ENCODE results near the gene PPIL1.
A peak's percentile ranks its signal among the peaks of the same experiment; 100 is the strongest.

Gene PPIL1

DNA sequence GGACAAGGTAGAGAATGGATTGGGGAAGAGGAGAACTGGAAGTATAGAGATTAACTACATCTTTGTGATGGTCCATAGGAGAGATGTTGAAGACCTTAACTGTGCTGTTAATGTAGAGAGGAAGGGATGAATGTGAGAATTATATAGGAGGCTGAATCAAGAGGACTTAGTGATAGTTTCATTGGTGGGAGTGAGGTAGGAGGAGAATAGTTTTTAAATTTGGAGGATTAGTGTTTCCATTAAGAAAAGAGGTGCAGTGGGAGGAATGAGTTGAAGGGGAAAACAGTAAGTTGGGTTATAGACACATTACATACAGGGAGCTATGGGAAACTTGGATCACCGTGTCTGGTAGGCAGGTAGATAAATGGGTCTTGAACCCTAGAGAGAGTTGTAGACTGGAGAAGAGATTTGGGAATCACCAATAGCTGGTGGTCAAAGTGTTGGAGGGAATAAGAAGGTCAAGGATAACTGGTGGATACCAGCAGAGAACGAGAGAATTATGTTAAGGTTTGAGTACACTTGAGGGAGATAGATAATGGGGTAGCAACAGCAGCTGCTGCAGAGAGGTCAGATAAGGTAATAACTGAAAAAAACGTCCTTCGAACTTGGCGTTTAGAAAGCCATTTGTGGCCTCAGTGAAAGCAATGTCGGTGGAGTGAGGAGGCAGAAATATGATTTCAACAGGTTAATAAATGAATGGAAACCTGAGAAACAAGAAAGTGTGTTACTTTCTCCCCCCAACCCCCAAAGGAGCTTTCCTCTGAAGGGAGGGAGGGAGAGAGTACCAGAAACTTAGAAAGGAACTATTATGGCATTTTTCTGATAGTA is 14.3 kb upstream of the PPIL1 start:
- no peak for DNase-seq

DNA sequence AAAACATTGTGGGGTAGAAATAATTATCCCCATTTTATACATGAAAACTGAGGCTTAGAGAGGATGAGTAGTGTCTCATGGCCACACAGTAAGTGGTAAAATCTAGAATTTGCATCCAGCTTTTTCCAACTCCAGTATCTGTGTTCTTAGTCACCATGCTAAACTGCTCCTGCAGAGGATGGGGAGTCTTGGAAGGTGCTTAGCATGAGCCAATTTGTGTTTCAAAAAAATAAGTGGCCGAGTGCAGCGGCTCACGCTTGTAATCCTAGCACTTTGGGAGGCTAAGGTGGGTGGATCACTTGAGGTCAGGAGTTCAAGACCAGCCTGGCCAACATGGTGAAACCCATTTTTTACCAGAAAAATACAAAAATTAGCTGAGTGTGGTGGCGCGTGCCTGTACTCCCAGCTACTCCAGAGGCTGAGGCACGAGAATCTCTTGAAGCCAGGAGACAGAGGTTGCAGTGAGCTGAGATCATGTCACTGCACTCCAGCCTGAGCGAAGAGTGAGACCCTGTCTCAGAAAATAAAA is 13.6 kb upstream of the PPIL1 start:
- DNase-seq, result no peak

DNA sequence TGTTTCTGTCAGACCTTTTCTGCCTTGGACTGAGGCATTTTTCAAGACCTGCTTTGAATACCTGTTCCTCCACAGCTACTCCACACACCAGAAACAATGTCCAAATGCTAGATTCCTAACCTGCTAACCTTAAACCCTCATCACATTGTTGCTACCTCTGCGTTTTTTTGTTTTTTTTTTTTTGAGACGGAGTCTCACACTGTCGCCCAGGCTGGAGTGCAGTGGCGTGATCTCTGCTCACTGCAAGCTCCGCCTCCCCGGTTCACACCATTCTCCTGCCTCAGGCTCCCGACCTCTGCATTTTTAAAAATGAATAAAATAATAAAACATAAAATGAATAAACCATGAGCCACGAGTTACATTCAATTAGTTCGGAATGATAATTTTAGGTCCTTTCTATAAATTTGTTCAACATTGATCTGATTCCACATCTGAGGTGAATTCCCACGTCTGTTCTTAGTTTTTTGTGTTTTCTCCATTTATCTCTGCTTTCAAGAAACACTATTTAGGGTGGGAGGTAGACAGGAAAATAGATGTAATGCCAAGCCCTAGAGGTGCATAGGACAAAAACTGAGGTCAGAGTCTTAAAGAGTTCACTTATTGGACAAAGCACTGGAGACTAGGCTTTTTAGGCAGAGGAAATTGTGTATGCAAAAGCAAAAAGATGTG is 12.5 kb upstream of the PPIL1 start:
- DNase-seq, result no peak

DNA sequence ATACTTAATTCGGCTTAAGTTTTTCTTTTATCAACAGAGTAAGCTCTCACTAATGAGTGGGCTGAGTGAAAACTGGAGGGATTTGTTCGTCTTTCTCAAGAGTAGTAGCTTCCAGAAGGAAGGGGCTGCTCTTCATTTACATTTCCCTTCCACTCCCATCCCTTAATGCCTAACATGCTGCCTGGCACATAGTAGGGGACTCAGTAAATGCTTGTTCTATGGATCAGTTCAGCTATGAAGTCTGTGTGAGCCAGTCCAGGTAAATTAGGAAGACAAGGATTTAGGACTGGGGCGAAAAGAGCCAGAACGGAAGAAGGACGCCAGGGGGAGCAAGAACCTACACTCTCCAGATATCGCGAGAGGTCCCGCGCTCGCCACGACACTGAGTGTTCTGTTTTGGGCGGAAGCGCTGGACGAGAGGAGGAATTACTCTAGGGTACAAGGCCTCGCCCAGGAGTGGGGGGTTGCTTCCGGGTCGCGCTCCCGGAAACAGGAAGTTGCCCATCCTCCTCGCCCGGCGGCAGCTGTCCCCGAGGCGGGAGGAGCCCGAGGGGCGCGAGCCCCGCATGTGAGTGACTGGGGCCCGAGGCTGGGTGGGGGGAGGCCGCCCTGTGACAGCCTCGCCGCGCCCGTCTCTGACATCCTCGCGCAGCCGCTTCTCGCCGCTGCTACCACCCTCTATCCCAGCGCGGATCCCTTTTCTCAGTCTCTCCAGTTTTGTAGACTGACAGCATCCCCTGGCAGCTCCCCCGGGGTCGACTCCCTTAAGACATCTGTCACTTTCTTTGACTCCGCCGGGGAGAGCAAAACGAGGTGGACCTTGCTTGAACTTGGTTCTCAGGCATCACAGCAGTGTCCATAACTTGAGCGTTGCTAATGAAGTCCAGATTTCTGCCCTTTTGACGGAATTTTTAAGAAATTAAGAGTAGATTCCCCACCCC is 11.1 kb upstream of the PPIL1 start, which contains the start of gene C6orf89:
Gene C6orf89, plus strand, starts transcription at position 492 of the 941 bp plus-strand sequence. CDS start 13,493 bp downstream, outside the sequence.
- DNase-seq, result peak; percentile 97

DNA sequence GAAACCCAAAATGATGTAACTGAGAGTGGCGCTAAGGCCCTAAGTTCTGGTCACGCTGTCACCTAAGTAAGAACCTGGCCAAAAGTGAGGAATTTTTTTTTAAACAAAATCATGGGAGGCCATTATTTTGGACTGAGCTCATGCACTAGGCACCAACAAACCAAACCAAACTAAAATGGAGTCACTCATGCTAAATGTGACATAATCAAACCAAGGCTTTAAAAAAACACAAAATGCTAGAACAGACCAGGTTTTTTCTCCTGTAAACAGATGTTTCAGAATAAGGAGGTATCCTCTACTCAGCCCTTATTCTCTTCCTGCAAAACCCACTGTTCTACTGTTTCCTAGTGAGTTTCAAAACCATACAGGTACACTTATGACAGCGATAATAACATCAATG is 10.0 kb upstream of the PPIL1 start:
- DNase-seq, result no peak

DNA sequence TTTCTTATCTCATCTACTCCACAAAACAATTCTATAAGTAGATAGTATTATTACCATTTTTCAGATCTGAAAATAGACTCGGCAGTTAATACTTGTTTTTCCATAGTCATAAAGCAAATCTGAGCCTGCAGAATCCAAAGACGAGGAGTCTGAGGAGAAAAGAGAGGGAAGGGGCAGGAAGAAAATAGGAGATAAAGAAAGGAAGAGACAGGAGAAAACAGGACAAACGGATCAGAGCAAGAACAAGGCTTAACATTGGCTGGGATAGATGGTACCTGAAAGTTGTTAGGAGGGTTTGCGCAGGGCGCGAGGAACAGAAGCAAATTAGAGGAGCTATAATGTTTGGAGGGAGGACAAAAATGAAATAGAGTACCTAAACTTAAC is 639 bp upstream of the PPIL1 start:
- DNase-seq, result no peak

DNA sequence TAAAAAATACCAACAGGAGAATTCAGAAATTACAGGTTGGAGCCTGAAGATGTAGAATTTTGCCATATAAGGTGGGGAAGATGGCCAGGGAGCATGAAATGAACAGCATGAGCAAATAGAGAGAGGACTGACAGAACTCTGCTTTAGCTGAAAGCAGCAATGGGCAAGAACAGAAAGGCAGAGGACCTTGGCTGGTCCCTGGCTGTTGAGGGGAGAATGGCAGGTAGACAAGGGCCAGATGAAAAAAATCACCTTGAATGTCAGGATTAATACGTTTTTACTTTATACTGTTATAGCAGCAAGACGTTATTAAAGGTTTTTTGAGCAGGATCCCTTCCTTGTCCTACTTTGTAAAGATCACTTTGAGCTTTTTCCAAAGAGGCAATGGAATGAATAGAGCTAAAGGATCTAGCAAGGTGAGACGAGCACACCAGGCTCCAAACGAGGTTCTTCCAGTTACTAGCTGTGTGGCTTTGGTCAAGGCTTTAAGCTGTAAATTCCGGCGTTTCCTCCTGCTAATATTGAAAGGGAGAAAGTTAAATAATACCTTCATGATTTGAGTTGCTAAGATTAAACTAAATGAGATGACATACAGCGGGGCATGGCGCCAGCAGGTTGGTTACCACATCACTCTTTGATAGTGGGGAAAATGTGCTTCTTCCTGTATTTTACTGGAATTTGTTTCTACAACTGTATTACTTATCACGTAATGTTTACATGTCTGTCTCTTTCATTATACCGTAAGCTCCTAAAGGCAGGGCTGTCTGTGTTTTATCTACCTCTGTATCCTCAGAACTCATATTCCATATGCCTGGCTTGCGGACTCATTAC is 776 bp downstream of the PPIL1 start:
- DNase-seq, result no peak

DNA sequence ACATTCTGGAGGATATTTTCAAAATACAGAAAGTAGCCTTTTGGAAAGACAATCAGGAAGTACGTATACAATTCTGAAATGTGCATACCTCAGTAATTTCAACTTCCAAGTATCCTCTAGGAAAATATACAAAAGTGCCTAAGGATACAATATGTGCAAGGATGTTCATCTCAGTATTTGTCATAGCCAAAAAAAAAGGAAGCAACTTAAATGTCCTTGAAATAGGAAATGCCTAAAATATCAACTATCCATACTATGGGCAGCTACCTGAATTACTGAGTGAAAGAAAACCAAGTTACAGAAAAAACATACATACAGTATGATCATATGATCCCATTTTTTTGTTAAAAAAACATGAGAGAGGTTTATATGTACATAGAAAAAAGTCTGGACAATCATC is 1.5 kb downstream of the PPIL1 start:
- no peak for DNase-seq

DNA sequence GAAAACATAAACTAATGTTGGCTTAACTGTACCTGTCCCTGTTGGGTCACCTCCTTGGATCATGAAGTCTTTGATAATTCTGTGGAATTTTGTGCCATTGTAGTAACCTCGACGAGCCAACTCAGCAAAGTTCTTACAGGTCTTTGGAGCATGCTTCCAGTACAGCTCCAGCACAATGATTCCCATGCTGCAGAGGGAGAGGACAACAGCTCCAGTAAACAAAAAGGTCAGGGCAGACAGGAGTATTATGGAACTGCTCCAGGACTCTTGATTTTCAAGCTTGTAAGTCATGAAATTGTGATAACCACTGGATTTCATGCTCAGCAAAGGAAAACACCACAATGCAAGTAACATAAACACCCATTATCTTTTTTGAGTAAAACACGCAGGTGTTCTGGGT is 2.9 kb downstream of the PPIL1 start:
- DNase-seq, result no peak

DNA sequence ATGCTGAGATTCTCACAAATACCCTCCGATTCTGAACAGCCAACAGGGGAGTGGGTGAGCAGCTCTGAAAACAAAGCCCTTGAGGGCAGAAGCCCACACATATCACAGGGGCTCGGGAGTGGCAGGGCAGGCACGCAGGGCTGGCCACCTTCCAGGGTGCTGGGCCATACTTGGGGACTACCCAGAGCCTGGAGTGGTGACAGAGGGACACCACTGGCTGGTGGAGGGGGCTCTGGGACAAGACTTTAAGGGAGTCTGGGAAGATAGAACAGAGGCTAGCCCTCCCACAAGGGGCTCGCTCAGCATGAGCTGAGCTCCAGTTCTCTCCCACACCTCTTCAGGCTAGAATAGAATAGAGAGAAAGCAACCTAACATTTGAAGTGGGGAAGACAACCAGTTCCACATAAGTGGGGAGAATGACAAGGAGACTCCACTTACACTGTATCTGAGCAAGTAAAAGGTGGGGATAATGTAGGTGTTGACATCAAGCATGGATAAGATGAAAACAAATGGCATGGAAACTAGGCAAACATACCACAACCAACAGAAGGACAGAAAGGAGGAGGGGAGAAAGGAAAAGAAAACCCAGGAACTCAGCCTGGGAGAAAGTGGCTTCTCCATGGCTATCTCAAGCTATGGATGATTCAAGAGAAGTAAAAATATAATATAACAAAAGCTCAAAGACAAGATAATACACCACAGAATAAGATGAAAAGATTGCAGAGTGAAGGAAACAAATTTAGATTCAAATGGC is 7.0 kb downstream of the PPIL1 start:
- DNase-seq, result no peak

DNA sequence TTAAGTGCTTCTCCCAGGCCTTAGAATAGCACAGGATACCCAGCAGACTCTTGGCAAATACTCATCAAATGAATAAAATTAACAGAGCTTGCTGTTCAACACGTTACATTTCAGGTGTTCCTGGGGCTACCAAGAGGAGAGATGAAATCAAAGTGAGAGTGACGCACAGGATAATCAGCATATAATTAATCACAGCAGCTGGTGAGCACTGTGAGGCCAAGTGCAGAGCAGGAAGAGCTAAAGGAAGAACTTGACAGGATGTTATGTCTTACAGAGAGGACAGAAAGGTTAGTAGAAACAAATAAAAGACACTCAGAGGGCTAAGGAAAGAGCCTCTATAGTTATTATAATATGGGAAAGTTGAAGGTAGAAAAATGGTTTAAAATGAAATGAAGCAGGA is 8.8 kb downstream of the PPIL1 start:
- DNase-seq, result no peak

DNA sequence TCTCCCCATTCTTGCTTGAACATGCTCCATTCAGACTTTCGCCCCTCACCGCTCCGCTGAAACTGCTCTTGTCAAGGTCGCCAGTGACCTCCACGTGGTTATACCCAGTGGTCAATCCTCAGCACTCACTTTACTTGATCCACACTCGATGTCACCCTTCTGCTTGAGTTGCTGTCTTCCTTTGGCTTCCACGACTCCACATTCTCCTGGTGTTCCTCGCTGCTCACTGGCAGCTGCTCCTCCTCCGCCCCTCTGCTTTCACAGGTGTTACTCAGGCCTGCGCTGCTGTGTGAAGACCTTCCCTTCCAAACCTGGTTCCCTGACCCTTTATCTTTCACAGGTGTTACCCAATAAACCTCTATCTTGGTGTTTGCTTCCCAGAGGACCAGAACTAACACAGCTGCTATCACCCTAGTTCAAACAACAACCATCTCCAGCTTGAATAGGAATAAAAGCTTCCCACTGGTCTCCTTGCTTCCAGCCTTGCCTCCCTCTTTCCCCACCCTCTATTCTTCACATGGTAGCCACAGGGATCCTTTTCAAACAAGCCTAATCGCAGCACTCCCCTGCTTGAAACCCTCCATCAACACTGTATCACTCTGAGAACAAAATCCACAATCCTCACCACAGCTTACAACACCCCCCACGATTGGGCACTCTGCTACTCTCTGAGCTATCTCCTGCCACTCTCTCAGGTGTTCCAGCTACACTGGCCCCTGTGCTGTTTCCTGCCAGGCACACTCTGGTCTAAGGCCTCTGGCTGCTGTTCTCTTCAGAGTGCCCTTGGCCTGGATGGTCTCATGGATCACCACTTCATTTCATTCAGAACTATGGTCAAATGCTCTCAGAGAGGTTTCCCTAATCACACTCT is 10.7 kb downstream of the PPIL1 start:
- DNase-seq, result no peak

DNA sequence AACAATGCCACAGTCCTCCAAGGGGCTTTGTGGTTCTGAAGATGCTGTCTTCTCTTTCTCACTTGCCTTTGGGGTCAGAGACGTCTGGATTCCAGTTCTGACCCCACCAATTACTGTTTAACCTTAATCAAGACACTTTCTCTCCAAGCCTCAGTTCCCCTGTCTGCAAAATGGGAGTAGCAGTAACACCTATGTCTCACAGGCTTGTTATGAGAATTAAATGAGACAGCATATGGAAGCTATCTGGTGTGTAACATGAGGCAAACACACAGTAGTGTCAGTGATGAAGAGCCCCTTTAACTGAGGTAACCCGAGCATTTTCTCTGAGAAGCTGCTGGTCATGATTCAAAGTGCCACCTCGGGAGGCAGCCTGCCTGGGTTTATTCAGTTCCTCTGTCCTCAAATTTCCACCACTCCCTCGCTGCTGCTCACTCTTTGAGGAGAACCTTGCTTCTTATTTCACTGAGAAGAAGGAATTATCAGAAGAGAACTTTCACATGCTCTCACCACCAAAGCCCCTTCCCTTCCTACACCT is 11.7 kb downstream of the PPIL1 start:
- no peak for DNase-seq

DNA sequence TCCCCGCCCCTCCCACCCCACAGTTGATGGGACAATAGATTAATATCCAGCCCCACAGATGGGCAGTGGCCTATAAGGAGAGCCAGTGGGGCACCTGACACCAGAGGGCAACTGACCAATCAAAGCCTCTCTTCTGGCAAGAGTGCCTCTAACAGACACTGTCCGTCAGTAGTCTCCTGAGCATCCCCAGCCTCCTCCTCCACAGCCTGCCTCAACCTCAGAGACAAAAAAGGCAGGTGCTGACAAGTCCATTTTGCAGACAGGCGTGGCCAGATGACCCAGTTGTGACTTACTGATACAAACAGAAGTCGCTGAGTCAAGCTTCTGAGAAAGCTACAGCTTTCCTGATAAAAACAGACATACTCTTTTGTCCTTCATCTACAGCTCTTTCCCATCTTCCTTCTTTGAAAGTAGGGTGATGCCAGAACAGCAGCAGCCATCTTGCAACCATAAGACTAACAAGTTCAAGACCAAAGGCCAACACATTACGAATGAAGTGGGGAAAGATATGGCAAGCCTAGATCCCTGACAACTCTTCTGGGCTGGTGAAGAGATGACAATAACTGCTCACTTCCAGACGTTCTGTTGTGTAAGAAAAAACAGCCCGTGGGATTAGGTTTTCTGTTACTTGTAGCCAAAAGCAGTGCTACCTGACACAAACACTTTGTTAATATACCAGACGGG is 12.3 kb downstream of the PPIL1 start:
- DNase-seq, result no peak

DNA sequence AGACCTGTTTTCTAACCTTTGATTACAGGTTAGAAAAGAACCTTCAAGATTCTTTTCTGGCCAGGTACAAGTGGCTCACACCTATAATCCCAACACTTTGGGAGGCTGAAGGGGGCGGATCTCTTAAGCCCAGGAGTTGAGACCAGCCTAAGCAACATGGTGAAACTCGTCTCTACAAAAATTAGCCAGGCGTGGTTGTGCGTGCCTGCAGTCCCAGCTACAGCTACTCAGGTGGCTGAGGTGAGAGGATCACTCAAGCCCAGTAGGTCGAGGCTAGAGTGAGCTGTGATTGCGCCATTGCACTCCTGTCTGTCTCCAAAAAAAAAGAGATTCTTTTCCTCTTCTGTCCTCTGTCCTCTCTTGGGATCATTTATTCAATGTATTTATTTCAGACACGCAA is 14.5 kb downstream of the PPIL1 start:
- DNase-seq, result no peak

DNA sequence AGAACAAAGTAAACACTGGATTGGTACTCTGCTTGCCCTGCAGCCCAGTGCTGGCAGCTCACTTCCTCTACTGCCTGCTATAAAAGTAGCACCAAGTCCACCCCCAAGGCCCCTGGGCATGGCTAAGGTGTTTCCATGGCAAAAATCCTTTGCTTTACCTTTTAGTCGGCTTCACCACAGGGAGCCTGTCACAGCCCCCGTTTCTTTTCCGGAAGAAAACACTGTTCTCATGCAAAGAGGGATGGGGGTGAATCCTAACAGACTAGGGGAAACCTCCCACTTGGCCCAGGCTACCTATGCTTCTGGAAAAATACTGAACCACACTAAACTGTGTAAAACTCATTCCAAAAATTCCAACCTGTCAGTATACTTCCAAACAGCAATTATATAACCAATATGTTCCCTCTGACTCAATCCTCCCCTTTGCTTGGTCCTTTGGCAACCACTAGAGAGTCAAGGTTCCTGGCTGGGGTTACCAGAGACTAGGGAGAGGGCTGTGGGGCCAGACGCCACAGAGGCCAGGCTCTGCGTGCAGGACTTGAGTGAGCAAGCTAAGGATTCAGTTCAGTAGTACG is 16.1 kb downstream of the PPIL1 start:
- no peak for DNase-seq

DNA sequence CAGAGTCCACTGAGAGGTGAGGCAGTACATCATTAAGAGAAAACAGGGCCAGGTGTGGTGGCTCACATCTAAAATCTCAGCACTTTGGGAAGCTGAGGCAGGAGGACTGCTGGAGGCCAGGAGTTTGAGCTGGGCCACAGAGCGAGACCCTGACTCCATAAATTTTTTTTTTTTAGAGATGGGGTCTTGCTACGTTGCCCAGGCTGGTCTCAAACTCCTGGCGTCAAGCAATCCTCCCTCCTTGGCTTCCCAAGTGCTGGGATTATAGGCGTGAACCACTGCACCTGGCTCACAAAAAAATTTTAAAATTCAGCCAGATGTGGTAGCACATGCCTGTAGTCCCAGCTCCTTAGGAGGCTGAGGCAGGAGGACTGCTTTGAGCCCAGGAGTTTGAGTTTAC is 17.3 kb downstream of the PPIL1 start:
- DNase-seq, result no peak

DNA sequence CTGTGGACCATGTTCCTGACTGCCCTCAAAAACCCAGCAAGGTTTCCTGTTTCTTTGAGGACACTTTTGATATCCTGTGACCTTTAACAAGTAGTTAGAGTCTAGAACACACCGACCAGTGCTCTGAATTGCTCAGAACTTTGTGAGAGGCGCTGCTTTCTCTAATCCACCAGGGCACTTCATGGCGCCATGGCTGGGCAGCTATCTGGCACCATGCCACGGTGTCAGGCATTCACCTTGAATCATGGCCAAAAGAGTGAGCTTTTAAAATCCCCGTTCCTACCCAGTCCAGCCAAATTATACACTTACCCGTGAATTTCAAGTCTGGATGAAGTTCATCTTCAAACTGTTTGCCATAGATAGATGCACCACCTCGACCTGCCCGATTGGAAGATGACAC is 18.3 kb downstream of the PPIL1 start:
- no peak for DNase-seq

DNA sequence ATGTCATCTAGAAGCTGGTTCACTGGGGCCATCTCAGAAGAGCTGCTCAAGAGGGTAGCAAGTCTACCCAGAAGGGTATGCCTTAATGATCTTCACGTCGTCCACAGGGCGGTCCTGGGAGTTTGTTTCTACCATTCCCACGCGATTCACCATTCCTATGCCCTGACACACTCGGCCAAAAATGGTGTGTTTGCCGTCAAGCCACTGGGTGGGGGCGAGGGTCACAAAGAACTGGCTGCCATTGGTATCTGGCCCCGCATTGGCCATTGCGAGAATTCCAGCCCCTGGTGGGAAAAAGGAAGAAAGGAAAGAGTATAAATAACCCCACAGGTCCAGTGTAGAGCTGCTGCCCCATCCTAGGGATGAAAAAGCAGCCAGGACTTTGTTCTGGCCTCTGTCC is 18.9 kb downstream of the PPIL1 start:
- DNase-seq, result no peak
